Neural progenitor cell (in vitro differentiated cells): ENCODE results near the gene IRGC. TPM values are rescaled to one million over a fixed set of nuclear protein-coding genes. Genes with fewer than 3 reads are reported as not detected.

ENCODE experiments used
- DNase-seq: peaks from one replicate; pipeline ENCODE4 v3.0.0-alpha.2; 2016; ENCODE audit warnings: low spot score
- H2AFZ ChIP-seq: fragments of 200-600 bp; sonication (generic); replicated peaks from 2 replicates; pipeline ENCODE4 v1.6.1; 2016; ENCODE audit warnings: antibody characterized with exemption
- H3F3A ChIP-seq: fragments of 200-600 bp; sonication (generic); 2 replicates; pipeline ENCODE4 v1.6.1; 2016; ENCODE audit warnings: antibody characterized with exemption, low read depth
- H3K27ac ChIP-seq: fragments of 200-600 bp; sonication (generic); 2 replicates; pipeline ENCODE4 v1.5.1; 2016; ENCODE audit warnings: mild to moderate bottlenecking
- H3K27me3 ChIP-seq: fragments of 200-600 bp; sonication (generic); 2 replicates; pipeline ENCODE4 v1.6.1; 2016; ENCODE audit warnings: mild to moderate bottlenecking, moderate library complexity
- H3K36me3 ChIP-seq: fragments of 200-600 bp; sonication (generic); 2 replicates; pipeline ENCODE4 v1.5.1; 2016
- H3K4me1 ChIP-seq: fragments of 200-600 bp; sonication (generic); 2 replicates; pipeline ENCODE4 v1.6.1; 2016; ENCODE audit warnings: mixed run types
- H3K4me2 ChIP-seq: fragments of 200-600 bp; sonication (generic); 2 replicates; pipeline ENCODE4 v1.6.1; 2016
- H3K4me3 ChIP-seq: fragments of 200-600 bp; sonication (generic); 2 replicates; pipeline ENCODE4 v1.5.1; 2016
- H3K79me2 ChIP-seq: fragments of 200-600 bp; sonication (generic); 2 replicates; pipeline ENCODE4 v1.6.1; 2016; ENCODE audit warnings: low read depth
- H3K9ac ChIP-seq: fragments of 200-600 bp; sonication (generic); 2 replicates; pipeline ENCODE4 v1.6.1; 2016
- H3K9me3 ChIP-seq: fragments of 200-600 bp; sonication (generic); 2 replicates; pipeline ENCODE4 v1.5.1; 2016; ENCODE audit warnings: low read depth
- H4K20me1 ChIP-seq: fragments of 200-600 bp; sonication (generic); 2 replicates; pipeline ENCODE4 v1.6.1; 2016; ENCODE audit warnings: low read depth
- H3K27ac Mint-ChIP-seq: 3 replicates; pipeline ENCODE4 v1.8.0; 2021; ENCODE audit warnings: mixed read lengths
- H3K27me3 Mint-ChIP-seq: 2 replicates; pipeline ENCODE4 v1.8.0; 2022; ENCODE audit warnings: low read depth, mild to moderate bottlenecking, inconsistent platforms, moderate library complexity, mixed read lengths; ENCODE audit not compliant: insufficient read depth
- H3K36me3 Mint-ChIP-seq: 3 replicates; pipeline ENCODE4 v1.8.0; 2021; ENCODE audit warnings: mixed read lengths
- H3K4me1 Mint-ChIP-seq: 3 replicates; pipeline ENCODE4 v1.8.0; 2021; ENCODE audit warnings: mixed read lengths
- H3K4me3 Mint-ChIP-seq: 3 replicates; pipeline ENCODE4 v1.8.0; 2021; ENCODE audit warnings: mild to moderate bottlenecking, moderate library complexity, mixed read lengths
- H3K9me3 Mint-ChIP-seq: 3 replicates; pipeline ENCODE4 v1.8.0; 2020; ENCODE audit warnings: mixed read lengths
- CTCF ChIP-seq: fragments of 200-600 bp; sonication (generic); IDR thresholded peaks from 2 replicates; pipeline ENCODE4 v1.5.1; 2017; ENCODE audit warnings: antibody characterized with exemption, mild to moderate bottlenecking
- EZH2 ChIP-seq: fragments of 200-600 bp; sonication (generic); IDR thresholded peaks from 2 replicates; pipeline ENCODE4 v1.6.1; 2017; ENCODE audit warnings: antibody characterized with exemption, mild to moderate bottlenecking, moderate library complexity
- EZH2phosphoT487 ChIP-seq: fragments of 200-600 bp; sonication (generic); IDR thresholded peaks from 2 replicates; pipeline ENCODE4 v1.6.1; 2017; ENCODE audit warnings: antibody characterized with exemption
- total RNA-seq: library from RNA; depleted of rRNA; stranded (reverse); fragments of >200 nt; gene quantifications from 2 replicates; pipeline ENCODE4 v1.2.3, GENCODE V29; 2015; ENCODE audit warnings: low replicate concordance

The IRGC gene
- total RNA-seq, 1 donor from 2014 or later = not detected

DNA sequence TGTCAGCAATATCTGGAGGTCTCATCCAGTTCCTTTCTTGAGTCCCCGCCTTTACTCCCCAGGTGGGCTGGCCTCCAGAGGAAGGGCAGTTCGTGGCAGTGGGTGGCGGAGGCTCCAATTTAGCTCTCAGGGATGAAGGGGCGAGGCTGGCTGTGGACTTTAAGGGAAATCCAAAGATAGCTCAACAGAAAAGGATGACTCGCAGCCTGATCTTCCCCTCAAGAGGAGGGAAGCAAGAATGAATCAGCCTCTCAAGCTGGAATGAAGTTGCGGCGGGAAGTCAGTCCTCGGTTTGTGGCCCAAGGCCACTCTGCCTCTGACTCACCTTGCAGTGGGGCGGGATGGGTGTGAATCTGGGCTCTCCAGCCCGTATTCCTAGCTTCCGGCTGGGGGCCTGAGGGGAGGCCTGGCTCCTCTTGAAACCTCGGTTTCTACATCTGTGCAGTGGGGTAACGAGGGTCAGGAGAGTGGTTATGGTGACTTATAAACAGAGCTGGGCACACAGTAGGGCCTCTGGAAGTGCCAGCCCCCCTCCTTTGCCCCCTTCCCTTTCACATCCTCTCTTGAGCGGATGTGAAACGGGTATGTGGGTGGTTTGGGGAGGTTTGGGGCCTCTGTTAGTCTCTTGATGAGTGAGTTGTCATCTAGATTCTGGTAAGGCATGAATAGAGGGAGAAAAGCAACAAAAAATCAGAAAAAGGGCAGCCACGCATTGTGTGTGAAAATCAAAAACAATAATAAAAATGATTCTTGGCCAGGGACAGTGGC, 49.4 kb downstream of the IRGC start:
- no peak overlapping the region for H3K4me3 ChIP-seq
- no peak overlapping the region for H3K4me2 ChIP-seq
- no peaks in the 10 kb centered on the region for H3K9me3 Mint-ChIP-seq
- peaks cover 4% of the 10 kb centered on the region for H3K4me1 Mint-ChIP-seq
- peaks cover 12% of the 10 kb centered on the region for H3K27me3 ChIP-seq
- no peaks in the 10 kb centered on the region for H3K79me2 ChIP-seq
- peaks cover 18% of the 10 kb centered on the region for H3K27me3 Mint-ChIP-seq
- no peak for DNase-seq
- H3F3A ChIP-seq = no peaks in the 10 kb centered on the region
- H3K36me3 Mint-ChIP-seq = no peaks in the 10 kb centered on the region
- H3K9ac ChIP-seq = no peak overlapping the region
- H3K9me3 ChIP-seq = no peaks in the 10 kb centered on the region
- no peak overlapping the region for H3K27ac Mint-ChIP-seq
- no peak for TF ChIP-seq CTCF
- no peak for TF ChIP-seq EZH2phosphoT487
- no peak for TF ChIP-seq EZH2
- no peaks in the 10 kb centered on the region for H3K36me3 ChIP-seq
- H3K27ac ChIP-seq = no peak overlapping the region
- H2AFZ ChIP-seq = no peak overlapping the region
- no peaks in the 10 kb centered on the region for H4K20me1 ChIP-seq
- no peaks in the 10 kb centered on the region for H3K4me1 ChIP-seq
- H3K4me3 Mint-ChIP-seq = no peak overlapping the region

DNA sequence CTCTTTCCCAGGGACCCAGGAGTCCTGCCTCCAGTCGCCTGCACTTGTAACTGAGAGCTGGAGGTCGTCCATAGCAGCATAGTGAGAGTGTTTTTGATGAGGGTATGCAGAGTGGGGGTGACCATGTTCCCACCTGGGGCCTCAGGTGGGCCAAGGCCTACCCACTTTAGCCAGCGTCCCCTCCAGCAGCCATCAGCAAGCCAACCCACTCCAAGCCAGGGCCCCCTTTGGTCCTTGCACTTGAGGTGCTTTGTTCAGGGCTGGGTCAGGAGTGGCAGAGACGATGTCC, 50.8 kb downstream of the IRGC start:
- H3K4me1 ChIP-seq = no peaks in the 10 kb centered on the region
- peaks cover 4% of the 10 kb centered on the region for H3K4me1 Mint-ChIP-seq
- H3K36me3 ChIP-seq = no peaks in the 10 kb centered on the region
- H3K4me3 Mint-ChIP-seq = peak overlapping the region; percentile 43
- H3K9me3 ChIP-seq = no peaks in the 10 kb centered on the region
- no peaks in the 10 kb centered on the region for H3F3A ChIP-seq
- peaks cover 27% of the 10 kb centered on the region for H3K27me3 Mint-ChIP-seq
- H3K36me3 Mint-ChIP-seq = no peaks in the 10 kb centered on the region
- peaks cover 26% of the 10 kb centered on the region for H3K27me3 ChIP-seq
- no peak overlapping the region for H3K27ac Mint-ChIP-seq
- H3K9me3 Mint-ChIP-seq = no peaks in the 10 kb centered on the region
- H3K9ac ChIP-seq = no peak overlapping the region
- TF ChIP-seq EZH2 (no peak), CTCF (no peak), EZH2phosphoT487 (no peak)
- H3K4me3 ChIP-seq = no peak overlapping the region
- H2AFZ ChIP-seq = no peak overlapping the region
- H3K79me2 ChIP-seq = no peaks in the 10 kb centered on the region
- no peak for DNase-seq
- H3K27ac ChIP-seq = no peak overlapping the region
- no peaks in the 10 kb centered on the region for H4K20me1 ChIP-seq
- no peak overlapping the region for H3K4me2 ChIP-seq

DNA sequence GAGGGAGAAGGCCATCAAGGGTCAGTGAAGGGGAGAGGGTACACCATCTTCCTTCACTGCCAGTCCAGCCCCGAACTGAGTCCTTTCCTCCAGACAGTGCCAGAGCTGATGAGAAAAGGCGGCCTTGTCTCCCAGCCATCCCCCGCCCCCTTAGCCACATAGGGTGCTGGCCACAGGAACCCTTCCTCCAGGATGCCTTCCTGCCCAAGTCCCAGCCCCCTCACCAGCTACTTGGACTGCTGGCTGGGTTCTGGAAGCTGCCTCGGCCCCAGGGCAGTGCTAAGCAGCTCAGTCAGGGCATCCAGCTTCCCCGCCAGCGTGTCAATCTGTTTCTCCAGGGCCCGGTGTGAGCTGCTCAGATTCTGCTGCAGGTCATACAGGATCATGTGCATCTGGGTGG, 51.4 kb downstream of the IRGC start:
- Mint-ChIP-seq H3K27ac (no peak overlapping the region), H3K36me3 (no peaks in the 10 kb centered on the region), H3K4me3 (no peak overlapping the region), H3K9me3 (no peaks in the 10 kb centered on the region), H3K4me1 (peaks cover 4% of the 10 kb centered on the region), H3K27me3 (peaks cover 27% of the 10 kb centered on the region)
- H3K4me1 ChIP-seq = no peaks in the 10 kb centered on the region
- TF ChIP-seq EZH2phosphoT487 = no peak
- TF ChIP-seq EZH2 = no peak
- TF ChIP-seq CTCF = no peak
- no peak overlapping the region for H3K9ac ChIP-seq
- no peaks in the 10 kb centered on the region for H4K20me1 ChIP-seq
- no peaks in the 10 kb centered on the region for H3F3A ChIP-seq
- no peak overlapping the region for H3K27ac ChIP-seq
- no peaks in the 10 kb centered on the region for H3K79me2 ChIP-seq
- H3K36me3 ChIP-seq = no peaks in the 10 kb centered on the region
- H3K4me2 ChIP-seq = no peak overlapping the region
- peaks cover 33% of the 10 kb centered on the region for H3K27me3 ChIP-seq
- no peak for DNase-seq
- no peaks in the 10 kb centered on the region for H3K9me3 ChIP-seq
- H2AFZ ChIP-seq = no peak overlapping the region
- no peak overlapping the region for H3K4me3 ChIP-seq
